Putamen (tissue), 1 donor: ENCODE measurements around the gene CNTN4.

ENCODE experiments used
- DNase-seq: peaks from one replicate; pipeline ENCODE4 v3.0.0-alpha.2; 2016; ENCODE audit warnings: low spot score

Gene CNTN4

GRCh38 chr3:2597615-2598014, 498.9 kb downstream of the CNTN4 start:
- DNase-seq: no peak

GRCh38 chr3:2599471-2599870, 500.8 kb downstream of the CNTN4 start:
- DNase-seq: no peak

- no peak for DNase-seq
Measured at GRCh38 chr3:2603692-2604289, 505.1 kb downstream of the CNTN4 start.

- DNase-seq: no peak
Measured at GRCh38 chr3:2614578-2614977, 515.9 kb downstream of the CNTN4 start.

DNA sequence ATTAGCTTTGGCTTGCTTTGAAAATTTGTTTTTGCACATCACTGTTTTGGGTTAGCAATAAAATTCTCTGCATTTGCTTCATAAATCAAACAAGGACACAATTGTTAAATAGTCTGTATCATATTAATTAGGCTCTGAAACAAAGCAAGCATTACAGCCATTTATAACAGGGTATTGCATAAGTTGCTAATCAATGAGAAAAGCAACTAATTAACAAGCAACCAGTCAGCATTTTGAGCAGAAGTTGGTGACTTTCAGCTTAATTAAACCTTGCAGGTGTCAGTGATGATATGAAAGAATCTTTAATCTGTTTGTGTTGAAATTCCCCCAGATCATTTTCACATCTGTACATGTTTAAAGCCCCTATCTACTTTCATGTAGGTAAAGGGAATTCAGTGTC, 516.4 kb downstream of the CNTN4 start:
- DNase-seq: no peak

DNA sequence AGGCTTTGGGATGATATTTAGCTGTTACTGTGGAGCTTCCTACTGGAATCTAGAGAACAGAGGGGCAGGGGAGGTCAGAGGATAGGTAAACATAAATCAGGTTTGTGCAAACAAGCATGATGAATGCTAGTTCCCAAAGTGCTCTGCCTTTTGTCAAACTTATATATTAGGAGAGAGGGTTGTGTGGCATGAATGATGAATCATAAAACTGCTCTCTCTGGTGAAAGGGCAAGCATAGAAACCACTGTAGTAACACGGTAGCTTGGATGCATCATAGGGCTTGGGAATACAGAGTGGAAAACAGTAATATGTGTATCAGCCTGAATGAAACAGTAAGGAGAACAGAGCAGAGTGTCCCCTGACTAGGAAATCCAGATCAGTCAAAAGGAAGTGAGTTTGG, 524.8 kb downstream of the CNTN4 start:
- DNase-seq: no peak

DNA sequence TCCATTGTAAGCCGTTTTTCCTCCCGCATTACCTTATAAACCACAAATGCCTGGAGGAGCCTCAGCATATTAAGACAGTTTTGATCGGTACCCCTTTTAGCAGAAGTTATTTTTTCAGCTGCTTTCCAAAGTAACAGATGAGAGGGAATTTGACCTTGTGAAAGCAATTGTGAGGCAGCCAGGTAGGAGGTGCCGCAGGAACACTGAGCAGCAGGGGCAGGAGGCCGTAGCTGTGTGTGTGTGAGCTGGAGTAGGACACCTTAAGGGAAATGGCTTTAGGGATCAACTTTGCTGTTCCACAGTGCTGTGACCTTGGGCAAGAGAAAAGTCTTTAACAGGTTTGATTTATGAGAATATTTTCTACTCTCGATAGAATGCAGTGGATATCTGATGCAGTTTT, 529.5 kb downstream of the CNTN4 start:
- no peak for DNase-seq

DNA sequence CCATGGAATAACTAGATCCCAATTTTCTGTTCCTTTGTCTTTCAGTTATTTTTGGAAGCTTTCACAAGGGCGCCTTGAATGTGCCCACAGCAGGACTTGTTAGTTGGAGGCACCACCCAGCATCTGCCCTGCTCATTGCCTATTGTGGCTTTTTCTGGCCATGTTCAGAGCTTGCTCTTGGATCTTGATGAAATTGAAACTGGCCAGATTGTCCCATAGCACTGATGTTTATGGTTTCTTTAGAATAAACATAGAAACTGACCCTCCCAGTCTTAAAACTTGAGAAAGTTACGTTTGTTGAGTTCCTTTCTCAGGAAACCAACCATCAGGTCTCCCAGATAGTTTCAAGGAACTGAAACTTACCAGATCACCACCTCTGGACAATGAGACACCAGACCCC, 536.8 kb downstream of the CNTN4 start:
- DNase-seq: no peak

GRCh38 chr3:2643606-2644005, 544.9 kb downstream of the CNTN4 start:
- DNase-seq: no peak

DNA sequence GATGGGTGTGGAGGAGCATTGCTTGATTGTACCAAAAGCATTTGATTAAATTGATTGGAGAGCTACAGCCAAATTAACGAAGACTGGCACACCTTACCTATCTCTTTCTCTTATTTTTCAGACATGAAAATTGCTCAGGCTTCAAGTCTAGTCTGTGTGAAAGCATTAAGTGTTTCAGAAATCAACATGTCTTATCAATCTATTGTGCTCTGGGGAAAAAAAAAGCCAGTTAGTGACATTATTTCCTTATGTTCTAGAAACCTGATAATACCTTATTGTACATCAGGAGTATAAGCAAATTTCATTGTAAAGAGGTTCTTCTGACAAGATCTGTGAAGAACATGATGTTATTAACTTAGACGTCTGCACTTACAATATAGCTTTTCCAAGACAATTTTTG, 546.3 kb downstream of the CNTN4 start:
- no peak for DNase-seq

DNA sequence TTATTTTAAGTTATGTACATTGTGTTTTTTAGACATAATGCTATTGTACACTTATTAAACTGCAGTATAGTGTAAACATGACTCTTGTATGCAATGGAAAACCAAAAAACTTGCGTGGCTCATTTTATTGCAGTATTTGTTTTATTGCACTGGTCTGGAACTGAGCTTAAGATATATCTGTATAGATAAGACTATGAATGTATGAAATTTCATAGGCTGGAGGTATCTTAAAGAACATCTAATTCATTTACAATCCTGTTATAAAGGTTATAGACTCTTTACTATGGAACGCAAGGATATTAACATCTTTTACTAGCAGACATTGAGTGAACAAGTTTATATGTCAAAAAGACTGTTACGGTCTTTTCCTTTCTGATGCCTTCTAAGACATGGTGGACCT, 552.1 kb downstream of the CNTN4 start:
- DNase-seq: no peak

DNA sequence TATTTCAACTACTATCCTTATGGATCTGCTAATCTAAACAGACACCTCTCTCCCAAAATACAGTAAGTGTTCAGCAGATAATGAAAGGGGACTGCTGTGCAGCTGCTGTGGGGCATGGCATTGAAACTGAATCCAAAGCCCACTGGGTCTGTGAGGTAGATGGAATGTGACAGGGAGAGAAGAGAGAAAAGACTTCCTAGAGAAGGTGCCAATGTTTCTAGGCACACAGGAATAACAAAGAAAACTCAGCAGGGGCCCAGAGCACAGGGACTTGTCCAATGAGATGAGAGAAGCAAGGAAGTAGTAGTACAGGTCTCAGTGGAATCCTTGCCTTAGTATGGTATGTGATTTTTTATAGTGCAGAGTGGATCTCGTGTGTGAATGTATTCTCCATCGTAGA, 553.7 kb downstream of the CNTN4 start:
- no peak for DNase-seq

DNA sequence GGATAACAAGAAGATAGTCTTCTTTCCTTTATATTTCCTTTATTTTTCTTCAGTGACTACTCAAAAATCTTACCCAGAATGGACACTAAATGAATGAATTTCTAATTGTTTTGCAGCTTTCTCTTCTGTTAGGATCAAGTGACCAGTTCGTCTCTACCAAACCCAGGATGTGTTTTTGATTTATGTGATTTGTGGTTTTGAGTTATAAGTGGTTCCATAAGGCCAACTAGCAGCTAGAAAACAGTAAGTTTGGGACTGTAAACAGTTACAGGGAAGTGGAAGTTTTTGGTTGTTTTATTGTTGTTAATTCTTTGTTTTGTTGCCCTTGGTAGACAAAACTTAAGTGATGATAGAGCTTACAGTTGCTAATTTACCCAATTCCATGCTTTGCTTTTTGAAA, 555.0 kb downstream of the CNTN4 start:
- DNase-seq: no peak

DNA sequence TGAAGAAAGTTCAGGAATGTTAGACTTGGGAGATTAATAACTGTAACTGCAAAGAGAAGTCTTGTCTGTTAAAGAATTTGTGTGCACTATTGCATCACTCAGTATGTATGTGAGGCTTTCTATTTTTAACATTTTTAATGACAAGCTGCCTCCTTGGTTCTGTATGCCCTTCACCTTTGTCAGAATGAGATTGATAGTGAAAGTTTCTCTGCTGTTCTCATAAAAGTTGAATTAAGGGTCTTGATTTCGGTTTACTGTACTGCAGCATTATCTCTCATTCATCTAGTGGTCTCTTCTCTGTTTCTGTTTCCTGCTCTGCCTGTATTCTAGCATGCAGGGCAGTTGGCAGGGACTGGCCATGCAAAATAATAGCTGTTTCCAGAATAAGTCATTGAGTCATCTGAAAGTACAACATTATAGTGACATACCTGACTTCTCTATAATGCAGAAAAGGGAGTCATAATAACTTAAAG, 556.6 kb downstream of the CNTN4 start:
- no peak for DNase-seq

- DNase-seq: no peak
Measured at GRCh38 chr3:2656806-2657777, 558.4 kb downstream of the CNTN4 start.

DNA sequence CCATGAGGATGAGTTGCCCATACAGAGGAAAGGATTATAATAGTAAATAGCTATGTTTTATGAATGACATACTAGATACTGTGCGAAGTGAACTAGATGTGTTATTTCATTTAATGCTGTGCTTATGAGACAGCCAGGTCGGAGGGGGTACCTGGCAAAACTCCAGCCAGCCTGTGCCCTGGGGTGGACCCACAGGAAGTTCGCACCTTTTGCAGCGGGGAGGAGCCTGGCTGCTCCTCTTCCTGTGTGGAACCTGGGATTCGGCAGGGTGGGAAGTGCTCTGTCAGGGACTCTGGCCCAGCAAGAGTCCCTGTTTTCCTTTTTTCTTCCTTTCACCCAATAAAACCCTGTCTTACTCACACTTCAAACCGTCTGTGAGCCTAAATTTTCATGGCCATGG, 559.3 kb downstream of the CNTN4 start:
- DNase-seq: no peak

DNA sequence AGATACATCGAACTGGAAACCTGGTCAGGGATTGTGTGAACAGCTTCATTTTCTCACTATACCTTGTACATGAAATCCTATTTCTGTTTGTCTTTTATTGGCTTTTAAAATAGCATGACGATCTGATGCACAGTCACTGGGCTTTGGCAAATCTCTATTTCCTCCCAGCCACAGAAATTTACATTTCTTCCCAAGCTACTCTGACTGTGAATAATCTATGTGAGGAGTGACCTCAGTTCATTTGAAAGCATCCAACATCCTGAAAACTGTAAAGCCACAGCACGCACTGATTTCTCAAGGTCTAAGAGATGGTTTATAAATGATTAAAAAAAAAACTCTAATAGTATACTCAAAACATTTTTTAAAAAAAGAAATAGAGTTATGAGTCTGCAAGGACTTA, 561.2 kb downstream of the CNTN4 start:
- no peak for DNase-seq

- no peak for DNase-seq
Measured at GRCh38 chr3:2661078-2661477, 562.4 kb downstream of the CNTN4 start.

DNA sequence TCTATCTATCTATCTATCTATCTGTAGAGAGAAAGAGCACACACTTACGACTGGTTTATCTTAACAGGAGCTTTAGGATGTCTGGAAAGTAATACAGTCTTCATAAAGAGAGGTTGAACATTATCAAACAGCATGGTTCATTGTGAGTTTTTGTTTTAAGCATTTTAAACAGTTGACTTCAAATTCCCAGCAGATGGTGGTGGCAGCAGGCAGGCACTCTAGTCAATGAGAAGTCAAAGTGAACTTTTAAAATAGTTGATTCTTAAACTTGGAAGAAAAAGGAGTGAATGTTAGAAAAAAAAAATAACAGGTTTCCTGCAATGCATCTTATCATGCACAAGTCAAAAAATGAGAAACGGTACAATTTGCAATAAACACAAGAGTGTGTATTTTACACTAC, 578.8 kb downstream of the CNTN4 start:
- no peak for DNase-seq

- no peak for DNase-seq
Measured at GRCh38 chr3:2680236-2680635, 581.6 kb downstream of the CNTN4 start.

GRCh38 chr3:2684046-2684445, 585.4 kb downstream of the CNTN4 start:
- DNase-seq: no peak

GRCh38 chr3:2686816-2687502, 588.3 kb downstream of the CNTN4 start:
- DNase-seq: no peak

DNA sequence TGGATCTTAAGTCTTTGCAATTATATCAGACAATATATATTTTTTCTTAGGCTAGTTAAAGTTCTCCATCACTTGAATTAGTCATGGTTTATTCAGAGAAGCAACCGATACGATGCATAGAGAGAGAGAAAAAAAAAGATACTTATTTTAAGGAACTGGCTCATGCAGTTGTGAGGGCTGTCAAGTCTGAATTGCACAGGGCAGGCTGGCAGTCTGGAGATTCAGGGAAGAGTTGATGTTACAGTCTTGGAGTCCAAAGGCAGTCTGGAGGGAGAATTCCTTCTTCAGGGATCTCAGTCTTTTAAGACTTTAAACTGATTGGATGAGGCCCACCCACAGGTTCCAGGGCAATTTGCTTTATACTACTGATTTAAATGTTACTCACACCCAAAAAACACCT, 598.9 kb downstream of the CNTN4 start:
- no peak for DNase-seq
